ENCODE data around the gene MST1.

MST1 gene

GRCh38 chr3:49656541-49657112 lies 32.6 kb downstream of the MST1 start:
- DNase-seq (ENCODE audit: low spot score) = no peak

- DNase-seq (ENCODE audit: low spot score) = no peak
Observed at GRCh38 chr3:49655731-49656285, 33.5 kb downstream of the MST1 start.

DNA sequence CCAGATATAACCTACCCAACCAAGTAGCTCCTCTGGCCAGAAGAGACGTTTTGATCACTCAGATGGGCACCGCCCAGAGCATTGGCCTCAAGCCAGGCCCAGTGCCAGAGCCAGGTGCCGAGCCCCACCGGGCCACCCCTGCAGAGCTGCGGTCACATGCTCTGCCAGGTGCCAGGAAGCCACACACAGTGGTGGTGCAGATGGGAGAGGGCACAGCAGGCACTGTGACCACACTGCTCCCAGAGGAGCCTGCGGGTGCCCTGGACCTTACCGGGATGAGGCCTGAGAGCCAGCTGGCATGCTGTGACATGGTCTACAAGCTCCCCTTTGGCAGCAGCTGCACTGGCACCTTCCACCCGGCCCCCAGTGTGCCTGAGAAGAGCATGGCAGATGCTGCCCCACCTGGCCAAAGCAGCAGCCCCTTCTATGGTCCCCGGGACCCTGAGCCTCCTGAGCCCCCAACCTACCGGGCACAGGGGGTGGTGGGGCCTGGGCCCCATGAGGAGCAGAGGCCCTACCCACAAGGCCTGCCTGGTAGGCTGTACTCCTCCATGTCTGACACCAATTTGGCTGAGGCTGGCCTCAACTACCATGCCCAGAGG lies 34.2 kb downstream of the MST1 start:
- no peak for DNase-seq (ENCODE audit: low spot score)

- no peak for DNase-seq (ENCODE audit: low spot score)
Observed at GRCh38 chr3:49654176-49654825, 35.0 kb downstream of the MST1 start.

DNA sequence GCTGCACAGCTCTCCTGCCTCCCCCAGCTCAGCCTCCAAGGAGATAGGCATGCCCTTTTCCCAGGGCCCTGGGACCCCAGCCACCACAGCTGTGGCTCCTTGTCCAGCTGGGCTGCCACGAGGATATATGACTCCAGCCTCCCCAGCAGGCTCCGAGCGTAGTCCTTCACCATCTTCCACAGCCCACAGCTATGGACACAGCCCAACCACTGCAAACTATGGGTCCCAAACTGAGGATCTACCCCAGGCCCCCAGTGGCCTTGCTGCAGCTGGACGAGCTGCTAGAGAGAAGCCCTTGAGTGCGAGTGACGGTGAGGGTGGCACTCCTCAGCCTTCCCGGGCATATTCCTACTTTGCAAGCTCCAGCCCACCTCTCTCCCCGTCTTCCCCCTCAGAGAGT lies 35.7 kb downstream of the MST1 start:
- no peak for DNase-seq (ENCODE audit: low spot score)

GRCh38 chr3:49652903-49653415 lies 36.3 kb downstream of the MST1 start:
- no peak for DNase-seq (ENCODE audit: low spot score)

DNA sequence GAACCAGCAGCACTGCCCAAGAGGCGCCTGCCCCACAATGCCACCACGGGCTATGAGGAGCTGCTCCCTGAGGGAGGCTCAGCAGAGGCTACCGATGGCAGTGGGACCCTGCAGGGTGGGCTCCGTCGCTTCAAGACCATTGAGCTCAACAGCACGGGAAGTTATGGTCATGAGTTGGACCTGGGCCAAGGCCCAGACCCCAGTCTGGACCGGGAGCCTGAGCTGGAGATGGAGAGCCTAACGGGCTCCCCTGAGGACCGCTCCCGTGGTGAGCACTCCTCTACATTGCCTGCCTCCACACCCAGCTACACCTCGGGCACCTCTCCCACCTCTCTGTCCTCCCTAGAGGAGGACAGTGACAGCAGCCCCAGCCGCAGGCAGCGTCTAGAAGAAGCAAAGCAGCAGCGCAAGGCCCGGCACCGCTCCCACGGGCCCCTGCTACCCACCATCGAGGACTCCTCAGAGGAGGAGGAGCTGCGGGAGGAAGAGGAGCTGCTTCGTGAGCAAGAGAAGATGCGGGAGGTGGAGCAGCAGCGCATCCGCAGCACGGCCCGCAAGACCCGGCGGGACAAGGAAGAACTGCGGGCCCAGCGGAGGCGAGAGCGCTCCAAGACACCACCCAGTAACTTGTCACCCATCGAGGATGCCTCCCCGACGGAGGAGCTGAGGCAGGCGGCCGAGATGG lies 36.9 kb downstream of the MST1 start:
- no peak for DNase-seq (ENCODE audit: low spot score)

DNA sequence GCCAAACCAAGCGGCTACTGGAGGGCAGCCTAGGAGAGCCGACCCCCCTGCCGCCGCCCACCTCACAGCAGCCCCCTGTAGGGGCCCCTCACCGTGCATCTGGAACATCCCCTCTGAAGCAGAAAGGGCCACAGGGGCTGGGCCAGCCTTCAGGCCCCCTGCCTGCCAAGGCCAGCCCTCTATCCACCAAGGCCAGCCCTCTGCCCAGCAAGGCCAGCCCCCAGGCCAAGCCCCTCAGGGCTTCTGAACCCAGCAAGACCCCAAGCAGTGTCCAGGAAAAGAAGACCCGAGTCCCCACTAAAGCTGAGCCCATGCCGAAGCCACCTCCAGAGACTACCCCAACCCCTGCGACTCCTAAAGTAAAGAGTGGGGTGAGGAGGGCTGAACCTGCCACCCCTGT lies 38.6 kb downstream of the MST1 start:
- DNase-seq (ENCODE audit: low spot score) = no peak

DNA sequence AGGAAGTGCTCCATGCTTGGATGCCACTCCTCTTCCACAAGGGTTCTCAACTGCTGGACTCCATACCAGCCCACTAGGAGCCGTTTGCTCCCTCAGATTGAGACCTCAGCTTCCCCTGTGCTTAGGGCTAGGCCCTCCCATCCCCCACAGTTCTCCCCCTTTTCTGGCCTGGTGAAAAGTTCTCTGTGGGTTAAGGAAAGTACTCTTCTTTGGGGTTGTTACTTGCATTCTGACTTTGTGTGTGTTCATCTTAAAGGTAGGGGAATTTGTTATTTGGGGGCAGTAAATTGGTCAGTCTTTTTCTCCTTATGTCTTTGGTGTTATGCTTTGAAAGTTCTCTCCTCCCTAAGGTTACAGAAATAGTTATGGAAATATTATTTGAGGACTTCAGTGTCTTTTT lies 39.1 kb downstream of the MST1 start:
- DNase-seq (ENCODE audit: low spot score) = no peak

DNA sequence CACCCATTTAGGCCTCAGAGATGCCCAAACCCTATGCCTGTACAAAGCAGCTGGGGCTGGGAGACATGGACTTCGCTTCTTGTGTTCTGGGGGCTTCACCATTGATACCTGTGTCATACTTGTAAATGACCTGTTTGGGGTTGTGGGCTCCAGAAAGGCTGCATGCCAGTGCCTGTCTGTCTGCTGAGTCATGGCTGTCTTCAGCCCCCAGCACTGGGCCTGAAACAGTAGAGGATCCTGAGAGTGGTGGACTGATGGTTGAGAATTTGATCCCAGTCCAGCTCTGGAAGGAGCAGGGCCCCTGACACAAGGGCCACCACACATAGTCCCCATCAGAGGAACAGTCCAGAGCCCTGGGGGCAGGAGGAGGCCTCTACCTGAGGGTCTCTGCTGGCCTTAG lies 39.7 kb downstream of the MST1 start:
- no peak for DNase-seq (ENCODE audit: low spot score)

DNA sequence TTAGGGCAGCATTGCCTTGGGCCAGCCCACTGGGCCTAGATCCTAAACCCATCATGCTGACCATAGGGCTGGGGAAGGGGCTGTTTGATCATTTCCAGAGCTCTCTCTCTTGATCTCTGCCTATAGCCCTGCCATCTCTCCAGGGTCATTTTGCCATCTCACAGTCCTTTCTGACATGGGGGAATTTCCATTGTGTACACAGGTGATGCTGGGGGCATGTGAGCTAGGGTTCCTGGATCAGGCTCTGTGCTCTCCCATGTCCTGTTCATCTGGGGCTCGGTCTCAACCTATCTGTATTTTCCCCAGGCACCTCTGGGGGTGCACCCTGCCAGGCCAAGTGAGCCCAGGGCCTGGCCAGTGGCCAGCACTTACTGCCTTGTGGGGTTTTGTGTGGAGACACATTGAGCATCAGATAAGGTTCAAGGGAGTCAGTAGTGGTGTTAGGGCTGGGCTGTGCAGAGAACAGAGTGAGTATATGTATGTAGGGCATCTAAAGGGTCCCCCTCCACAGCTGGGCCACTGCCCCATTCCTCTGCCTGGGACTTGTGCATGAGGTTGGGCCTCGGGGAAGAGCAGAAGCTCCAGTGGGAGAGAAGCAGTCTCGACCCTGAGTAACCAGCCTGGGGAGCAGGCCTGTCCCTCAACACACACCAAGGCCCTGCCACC lies 40.8 kb downstream of the MST1 start:
- no peak for DNase-seq (ENCODE audit: low spot score)

GRCh38 chr3:49647741-49648140 lies 41.5 kb downstream of the MST1 start:
- DNase-seq (ENCODE audit: low spot score) = no peak

GRCh38 chr3:49646236-49646635 lies 43.0 kb downstream of the MST1 start:
- no peak for DNase-seq (ENCODE audit: low spot score)

- DNase-seq (ENCODE audit: low spot score) = no peak
Observed at GRCh38 chr3:49644684-49645083, 44.6 kb downstream of the MST1 start.

- no peak for DNase-seq (ENCODE audit: low spot score)
Observed at GRCh38 chr3:49642708-49643145, 46.5 kb downstream of the MST1 start.

- no peak for DNase-seq (ENCODE audit: low spot score)
Observed at GRCh38 chr3:49641921-49642707, 47.2 kb downstream of the MST1 start.

GRCh38 chr3:49641292-49641691 lies 48.0 kb downstream of the MST1 start:
- DNase-seq (ENCODE audit: low spot score) = no peak

- no peak for DNase-seq (ENCODE audit: low spot score)
Observed at GRCh38 chr3:49639551-49639950, 49.7 kb downstream of the MST1 start.

DNA sequence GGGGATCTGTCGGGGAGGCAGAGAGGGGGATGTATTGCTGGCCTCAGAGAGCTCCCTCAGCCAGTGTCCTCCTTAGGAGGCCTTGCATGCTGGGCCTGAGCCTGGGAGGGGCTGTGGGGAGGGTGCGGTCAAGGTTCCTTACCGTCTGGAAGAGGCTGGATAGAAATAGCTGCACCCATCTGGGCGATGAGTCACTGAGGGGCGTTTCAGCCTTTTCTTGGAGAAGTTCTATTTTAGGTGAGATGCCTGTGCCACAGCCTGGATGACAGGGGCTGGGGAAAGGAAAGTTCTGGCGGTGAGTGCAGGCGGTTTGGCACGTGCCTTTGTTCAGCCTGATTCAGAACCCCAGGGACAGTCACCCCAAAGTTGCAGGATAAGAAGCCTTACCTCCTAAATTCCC lies 50.8 kb downstream of the MST1 start:
- no peak for DNase-seq (ENCODE audit: low spot score)

DNA sequence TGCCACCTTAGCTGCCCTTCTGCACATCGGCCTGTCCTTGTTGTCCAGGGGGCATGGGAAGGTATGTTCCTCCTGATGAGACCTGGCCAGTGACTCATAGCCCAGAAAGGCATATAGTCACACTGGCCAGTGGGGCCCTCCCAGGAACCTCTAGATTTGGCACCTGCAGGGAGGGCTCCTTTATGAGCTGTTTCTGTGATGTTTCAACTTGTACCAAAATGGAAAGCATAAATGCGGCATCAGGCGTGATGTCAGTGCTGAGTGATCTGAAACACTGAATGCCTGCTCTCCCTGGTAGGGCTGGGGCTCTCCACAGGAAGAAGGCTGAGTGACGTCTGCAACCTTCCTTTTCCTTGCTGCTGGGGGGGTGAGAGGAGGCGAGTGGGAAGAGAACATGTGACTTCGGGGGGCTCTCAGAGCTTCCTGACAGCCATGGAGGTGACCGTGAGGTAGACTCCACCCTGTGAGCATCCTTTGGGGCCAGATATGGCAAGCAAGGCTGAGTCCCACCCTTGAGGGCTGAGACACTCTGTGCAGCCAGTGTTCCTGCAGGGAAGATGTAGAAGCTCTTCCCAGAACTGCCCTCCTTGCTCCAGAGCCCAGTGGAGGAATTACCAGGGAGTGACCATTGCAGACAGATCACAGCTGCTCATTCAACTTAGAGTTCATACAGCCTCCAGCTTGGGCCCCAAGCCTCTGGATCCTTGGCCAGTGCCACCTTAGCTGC lies 52.2 kb downstream of the MST1 start:
- DNase-seq (ENCODE audit: low spot score) = no peak

DNA sequence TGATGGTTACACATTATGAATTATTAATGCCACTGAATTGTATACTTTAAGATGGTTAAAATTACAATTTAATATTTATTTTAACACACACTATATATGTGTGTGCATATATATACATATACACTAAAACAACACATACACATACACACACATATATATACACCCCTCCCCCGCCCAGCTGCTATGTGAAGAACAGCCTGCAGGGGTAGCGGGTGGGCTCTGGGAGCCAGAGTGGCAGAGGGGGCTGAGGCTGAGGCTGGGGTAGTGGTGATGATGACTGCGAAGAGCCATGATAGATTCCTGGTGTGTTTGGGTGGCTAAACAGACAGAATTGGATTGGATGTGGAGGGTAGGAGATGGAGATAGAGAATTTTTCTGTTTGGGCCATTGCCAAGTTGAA lies 54.5 kb downstream of the MST1 start:
- no peak for DNase-seq (ENCODE audit: low spot score)

Data from D341Med (cell line).